Inflammatory macrophage (primary cell): Measurements from ENCODE around the gene COASY.

Source experiments
- DNase-seq, 2 donors: peaks; one replicate each; pipeline ENCODE4 v3.0.0-alpha.2; 2020 to 2022

Gene COASY

DNA sequence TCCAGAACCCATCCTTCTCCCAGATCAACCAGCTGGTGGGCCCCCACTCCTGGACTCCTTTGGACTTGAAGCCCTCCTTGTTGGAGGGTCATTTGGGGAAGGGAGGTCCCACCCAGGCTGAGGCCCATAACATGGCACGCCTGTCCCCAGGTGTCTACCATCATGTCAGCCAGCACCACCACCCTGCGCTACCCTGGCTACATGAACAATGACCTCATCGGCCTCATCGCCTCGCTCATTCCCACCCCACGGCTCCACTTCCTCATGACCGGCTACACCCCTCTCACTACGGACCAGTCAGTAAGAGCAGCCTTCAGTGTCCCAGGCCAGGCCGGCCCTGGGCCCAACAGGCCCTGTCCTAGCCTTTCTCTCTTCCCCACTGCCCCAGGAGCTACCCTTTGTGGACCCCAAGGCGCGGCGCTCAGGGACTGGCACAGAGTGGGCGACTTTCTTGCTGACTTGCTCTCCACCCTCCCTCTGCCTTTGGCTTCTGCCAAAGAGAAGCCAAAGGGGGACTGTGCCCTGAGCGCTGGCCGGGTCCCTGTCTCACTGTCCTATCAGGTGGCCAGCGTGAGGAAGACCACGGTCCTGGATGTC is 51.8 kb downstream of the COASY start:
- DNase-seq = no peak
